Head of caudate nucleus (tissue), 42 donors: ENCODE measurements around the gene CHM.
"Not testable (repeated sequence)": the region's sequence is repeated elsewhere in the genome, so short reads cannot be mapped to it uniquely, and the experiment has no call there.

Experiments
- DNase-seq, 42 donors: peaks; one replicate each; pipeline versions ENCODE4 v3.0.0 to v3.0.0-alpha.2; 2020 to 2021; ENCODE audit warnings: mixed read lengths in 7 of 42
- intact Hi-C: fragments of 100-400 bp; cut with DNase I; formaldehyde crosslinking; loops from one replicate; pipeline ENCODE4 v1.15.0; 2022

Gene CHM

GRCh38 chrX:86002076-86002896, 45.1 kb downstream of the CHM start:
- intact Hi-C loops, result no loop called here
- no peak for DNase-seq

GRCh38 chrX:85998954-85999353, 48.4 kb downstream of the CHM start:
- DNase-seq, result no peak
- intact Hi-C loops, result no loop called here

GRCh38 chrX:85996555-85996954, 50.8 kb downstream of the CHM start:
- intact Hi-C loops, result no loop called here
- no peak for DNase-seq

GRCh38 chrX:85995641-85996040, 51.7 kb downstream of the CHM start:
- DNase-seq, result no peak
- intact Hi-C loops, result no loop called here

- no peak for DNase-seq
- intact Hi-C loops, result no loop called here
These were observed 52.6 kb downstream of the CHM start for GRCh38 chrX:85994797-85995196.

- DNase-seq, result no peak
- intact Hi-C loops, result no loop called here
These were observed 53.1 kb downstream of the CHM start for GRCh38 chrX:85994228-85994627.

GRCh38 chrX:85993539-85994197, 53.7 kb downstream of the CHM start:
- DNase-seq, result no peak
- intact Hi-C loops, result no loop called here

GRCh38 chrX:85992811-85993229, 54.5 kb downstream of the CHM start:
- DNase-seq, result no peak
- intact Hi-C loops, result no loop called here

- intact Hi-C loops, result no loop called here
- no peak for DNase-seq
These were observed 59.0 kb downstream of the CHM start for GRCh38 chrX:85988353-85988752.

GRCh38 chrX:85980286-85980685, 67.1 kb downstream of the CHM start:
- intact Hi-C loops, result no loop called here
- DNase-seq, result no peak

- no peak for DNase-seq
- intact Hi-C loops, result no loop called here
These were observed 70.1 kb downstream of the CHM start for GRCh38 chrX:85977218-85977617.

GRCh38 chrX:85972351-85972750, 75.0 kb downstream of the CHM start:
- DNase-seq, intact Hi-C loops: not testable (repeated sequence)

GRCh38 chrX:85964744-85965143, 82.6 kb downstream of the CHM start:
- no peak for DNase-seq
- intact Hi-C loops, result no loop called here

GRCh38 chrX:85963736-85964135, 83.6 kb downstream of the CHM start:
- peak in 36 of 42 donors; percentile 1 to 84 (median 41) for DNase-seq
- intact Hi-C loops, result no loop called here

- no peak for DNase-seq
- intact Hi-C loops, result no loop called here
These were observed 91.8 kb downstream of the CHM start for GRCh38 chrX:85955510-85955909.

GRCh38 chrX:85944751-85945150, 102.6 kb downstream of the CHM start:
- DNase-seq, intact Hi-C loops: not testable (repeated sequence)

GRCh38 chrX:85941275-85941674, 106.1 kb downstream of the CHM start:
- no peak for DNase-seq

GRCh38 chrX:85939942-85940341, 107.4 kb downstream of the CHM start:
- DNase-seq, intact Hi-C loops: not testable (repeated sequence)

More at GRCh38 chrX:85941275-85941674, 106.1 kb downstream of the CHM start:
- intact Hi-C loops, result no loop called here

GRCh38 chrX:85934399-85934798, 113.0 kb downstream of the CHM start:
- DNase-seq, intact Hi-C loops: not testable (repeated sequence)

GRCh38 chrX:85930099-85930498, 117.3 kb downstream of the CHM start:
- intact Hi-C loops, result no loop called here

GRCh38 chrX:85928606-85929005, 118.8 kb downstream of the CHM start:
- intact Hi-C loops, result no loop called here
- no peak for DNase-seq

More at GRCh38 chrX:85930099-85930498, 117.3 kb downstream of the CHM start:
- DNase-seq, result no peak
